Fibroblast of villous mesenchyme (primary cell): ENCODE data around the gene ZBTB7A. TPM values are rescaled to one million over a fixed set of nuclear protein-coding genes. Genes with fewer than 3 reads are reported as not detected.

Experiments used
- DNase-seq: peaks from one replicate; pipeline ENCODE4 v3.0.0-alpha.2; 2010; ENCODE audit warnings: low read depth
- H3K4me3 ChIP-seq: 2 replicates; pipeline ENCODE4 v1.5.1; 2011; ENCODE audit warnings: low read depth, mild to moderate bottlenecking, low read length
- CTCF ChIP-seq: IDR thresholded peaks from 2 replicates; pipeline ENCODE4 v1.5.1; 2012; ENCODE audit warnings: low read depth, mild to moderate bottlenecking, low read length; ENCODE audit not compliant: insufficient read depth
- total RNA-seq: library from RNA; depleted of rRNA; stranded (reverse); fragments of >200 nt; gene quantifications from 2 replicates; pipeline ENCODE4 v1.2.3, GENCODE V29; 2012

ZBTB7A gene
- total RNA-seq, 1 donor = 31.5 TPM

DNA sequence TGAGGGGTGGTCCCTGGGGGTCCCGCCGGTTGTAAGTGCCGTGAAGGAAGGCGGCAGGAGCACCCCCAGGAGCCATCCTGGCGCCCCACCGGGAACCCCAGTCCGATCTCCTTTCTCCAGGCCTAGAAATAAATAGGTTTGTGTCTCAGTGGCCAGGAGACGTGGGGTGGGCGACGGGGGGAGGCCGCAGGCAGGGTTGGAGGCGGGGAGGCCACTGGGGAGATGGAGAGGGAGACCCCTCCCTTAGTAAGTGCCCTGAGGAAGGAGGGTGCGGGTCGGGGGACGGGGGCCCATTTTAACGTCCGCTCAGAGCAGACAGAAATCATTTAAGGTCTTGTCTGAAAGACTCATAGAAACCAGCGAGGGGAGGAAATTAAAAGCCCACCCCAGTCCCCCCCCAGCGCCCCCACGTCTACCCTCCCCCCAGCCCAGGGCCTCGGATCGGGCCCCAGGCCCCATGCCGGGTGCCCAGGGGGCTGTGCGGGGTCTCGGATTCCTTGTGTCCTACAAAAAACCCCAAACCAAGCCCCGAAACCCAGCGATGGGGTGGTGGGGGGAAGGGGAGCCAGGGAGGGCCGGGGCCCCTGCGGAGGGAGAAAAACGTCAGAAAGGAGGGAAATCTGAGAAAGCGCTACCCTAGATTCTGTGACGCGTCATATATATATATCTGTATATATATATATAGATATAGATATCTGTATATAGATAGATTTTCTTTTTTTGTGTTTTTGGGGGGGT lies 19.6 kb downstream of the ZBTB7A start:
- TF ChIP-seq CTCF = no peak
- no peak for DNase-seq

GRCh38 chr19:4046362-4046691 lies 20.4 kb downstream of the ZBTB7A start:
- TF ChIP-seq CTCF = no peak

More for the DNA sequence above, 19.6 kb downstream of the ZBTB7A start:
- no peak overlapping the region for H3K4me3 ChIP-seq

GRCh38 chr19:4045597-4046361 lies 20.9 kb downstream of the ZBTB7A start:
- no peak for TF ChIP-seq CTCF
- DNase-seq = no peak
- H3K4me3 ChIP-seq = no peak overlapping the region

More at GRCh38 chr19:4046362-4046691, 20.4 kb downstream of the ZBTB7A start:
- no peak for DNase-seq
- H3K4me3 ChIP-seq = no peak overlapping the region

- no peak overlapping the region for H3K4me3 ChIP-seq
- no peak for DNase-seq
- no peak for TF ChIP-seq CTCF
These were observed 21.7 kb downstream of the ZBTB7A start for GRCh38 chr19:4044990-4045465.

DNA sequence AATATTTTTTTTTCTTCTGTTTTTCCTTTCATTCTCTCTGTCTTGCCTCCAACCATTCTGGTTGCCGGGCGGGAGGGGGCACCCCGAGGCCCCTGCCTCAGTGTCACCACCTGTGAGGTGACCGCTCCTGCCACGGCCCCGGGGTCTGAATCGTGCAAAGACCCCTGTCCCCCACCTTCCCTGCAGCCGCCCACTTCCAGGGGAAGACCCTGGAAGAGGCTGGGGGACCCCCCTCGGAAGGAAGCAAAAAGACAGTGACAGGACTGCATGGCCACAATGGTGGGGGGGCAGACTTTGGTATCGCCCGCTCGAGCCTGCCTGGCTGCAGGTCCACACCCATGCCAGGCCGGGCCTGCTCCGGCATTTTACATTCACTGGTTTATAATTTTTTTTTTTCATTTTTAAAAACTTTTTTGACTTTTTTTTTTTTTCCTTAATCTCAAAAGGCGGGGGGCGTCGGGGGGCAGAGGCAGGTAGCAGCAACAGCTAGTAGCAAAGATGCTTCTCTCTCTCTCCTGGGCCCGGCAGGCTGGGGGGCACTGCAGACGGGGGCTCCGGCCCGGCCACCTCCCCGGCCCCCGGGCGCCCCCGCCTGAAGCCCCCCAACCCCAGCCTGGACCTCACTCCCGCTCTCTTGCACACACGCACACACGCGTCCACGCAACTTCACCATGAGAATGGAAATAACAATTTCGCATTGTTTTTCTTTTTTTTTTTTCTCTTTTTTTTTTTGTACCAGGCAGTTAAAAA lies 22.6 kb downstream of the ZBTB7A start:
- DNase-seq = no peak
- no peak for TF ChIP-seq CTCF
- H3K4me3 ChIP-seq = no peak overlapping the region

DNA sequence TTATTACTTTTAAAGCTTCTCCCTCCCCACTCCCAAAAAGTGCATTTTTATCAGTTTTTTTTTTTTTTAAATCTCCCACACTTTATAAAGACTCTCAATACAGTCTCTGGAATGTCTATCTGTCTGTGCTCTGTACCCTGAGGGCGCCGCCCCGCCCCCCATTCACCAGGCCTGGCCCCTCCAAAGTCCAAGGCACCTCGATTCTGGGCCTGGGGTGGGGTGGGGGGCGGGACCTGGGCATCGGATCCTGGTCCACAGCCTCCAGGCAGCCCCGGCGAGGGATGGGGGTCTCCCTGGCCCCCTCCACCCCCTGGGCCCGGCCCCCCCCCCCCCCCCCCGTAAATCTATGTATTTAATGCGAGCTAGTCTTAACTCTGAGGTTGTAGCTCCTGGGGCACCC lies 23.3 kb downstream of the ZBTB7A start:
- no peak for TF ChIP-seq CTCF
- DNase-seq = no peak
- no peak overlapping the region for H3K4me3 ChIP-seq
